ENCODE results near the gene LRRTM4. TPM values are rescaled to one million over a fixed set of nuclear protein-coding genes. Genes with fewer than 3 reads are reported as not detected.

Gene LRRTM4
- total and polyA plus RNA-seq, 2 experiments from 2014 or later = 4.5 to 15.4 TPM

- no peaks in the 10 kb centered on the region for H3F3A ChIP-seq (replicated peaks; ENCODE audit: low read depth)
- peaks cover 15% of the 10 kb centered on the region for H3K4me1 ChIP-seq (ENCODE audit: insufficient read depth)
- ATAC-seq (no peak), DNase-seq (ENCODE audit: low spot score) (peak; percentile 46)
- H3K36me3 Mint-ChIP-seq (ENCODE audit: low read depth) = peaks cover 3% of the 10 kb centered on the region; the same call in 1 of the 3 replicates
- H3K27me3 Mint-ChIP-seq (ENCODE audit: insufficient read depth, low read depth, poor library complexity) = no peaks in the 10 kb centered on the region
- peaks cover 8% of the 10 kb centered on the region for H3K4me1 Mint-ChIP-seq
- no peaks in the 10 kb centered on the region for H3K79me2 ChIP-seq (replicated peaks; ENCODE audit: insufficient read depth)
- H3K4me2 ChIP-seq = peak overlapping the region; percentile 24; the same call in 1 of the 2 replicates
- peaks cover 2% of the 10 kb centered on the region; the same call in 1 of the 3 replicates for H3K9me3 Mint-ChIP-seq
- H2AFZ ChIP-seq = no peak overlapping the region
- H3K9me2 ChIP-seq (ENCODE audit: insufficient read depth) = 0 out of 2 replicates have a peak, but pooled peaks cover 3% of the 10 kb centered on the region
- no peak overlapping the region for H3K4me3 Mint-ChIP-seq
- H3K36me3 ChIP-seq (ENCODE audit: insufficient read depth) = no peaks in the 10 kb centered on the region
- H3K27ac ChIP-seq (ENCODE audit: low read depth) = peak overlapping the region; percentile 55
- peak overlapping the region; percentile 44; the same call in 1 of the 2 replicates for H3K27ac Mint-ChIP-seq
- no peaks in the 10 kb centered on the region for H3K27me3 ChIP-seq (ENCODE audit: insufficient read depth)
- TF ChIP-seq REST (IDR thresholded peaks at IDR 0.05; ENCODE audit: unreplicated experiment) (no peak), CTCF (conservative IDR thresholded peaks at IDR 0.05; ENCODE audit: low read depth in 2 of 2) (no peak), EZH2phosphoT487 (IDR thresholded peaks at IDR 0.05; ENCODE audit: unreplicated experiment) (no peak), ZNF114 (CRISPR knock-in tag; IDR thresholded peaks at IDR 0.05) (no peak), STAT1 (IDR thresholded peaks at IDR 0.05; ENCODE audit: unreplicated experiment) (no peak), CREB1 (CRISPR knock-in tag; IDR thresholded peaks at IDR 0.05; ENCODE audit: low read depth) (no peak), POLR2AphosphoS5 (IDR thresholded peaks at IDR 0.05; ENCODE audit: low read depth) (no peak), JUNB (IDR thresholded peaks at IDR 0.05; ENCODE audit: unreplicated experiment) (no peak), NANOG (IDR thresholded peaks at IDR 0.05; ENCODE audit: borderline replicate concordance) (no peak), ETS1 (IDR thresholded peaks at IDR 0.05) (no peak)
- no peaks in the 10 kb centered on the region for H4K20me1 ChIP-seq (replicated peaks; ENCODE audit: insufficient read depth)
- H3K4me3 ChIP-seq = no peak overlapping the region
Measured at GRCh38 chr2:77484026-77484425, 38.1 kb downstream of the LRRTM4 start.
